ENCODE results near the gene LRRC8D. TPM values are rescaled to one million over a fixed set of nuclear protein-coding genes. Genes with fewer than 3 reads are reported as not detected.
"Not testable (repeated sequence)": the region's sequence is repeated elsewhere in the genome, so short reads cannot be mapped to it uniquely, and the experiment has no call there.

LRRC8D gene
- total RNA-seq, 1 experiment from 2014 or later: 15.0 TPM

DNA sequence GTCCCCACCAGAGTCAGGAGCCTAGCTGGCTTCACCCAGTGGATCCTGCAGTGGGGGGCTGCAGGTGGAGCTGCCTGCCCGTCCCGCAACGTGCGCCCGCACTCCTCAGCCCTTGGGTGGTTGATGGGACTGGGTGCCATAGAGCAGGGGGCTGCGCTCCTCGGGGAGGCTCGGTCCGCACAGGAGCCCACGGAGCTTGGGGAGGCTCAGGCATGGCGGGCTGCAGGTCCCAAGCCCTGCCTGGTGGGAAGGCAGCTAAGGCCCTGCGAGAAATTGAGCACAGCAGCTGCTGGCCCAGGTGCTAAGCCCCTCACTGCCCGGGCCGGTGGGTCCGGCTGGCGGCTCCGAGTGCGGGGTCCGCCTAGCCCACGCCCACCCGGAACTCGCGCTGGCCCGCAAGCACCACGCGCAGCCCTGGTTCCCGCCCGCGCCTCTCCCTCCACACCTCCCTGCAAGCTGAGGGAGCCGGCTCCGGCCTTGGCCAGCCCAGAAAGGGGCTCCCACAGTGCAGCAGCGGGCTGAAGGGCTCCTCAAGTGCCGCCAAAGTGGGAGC, 163.8 kb downstream of the LRRC8D start:
- POLR2A ChIA-PET; DNase-seq (ENCODE audit: low read depth, low spot score); BruUV-seq (replicated peaks); H4K20me1 ChIP-seq (ENCODE audit: insufficient read depth); H3K27ac ChIP-seq (ENCODE audit: low read depth, low read length); ATAC-seq; H2AFZ ChIP-seq (ENCODE audit: low read depth, low read length, poor library complexity, severe bottlenecking); H3K9ac ChIP-seq (ENCODE audit: low read length); H3K9me3 ChIP-seq (ENCODE audit: control insufficient read depth in 1 of 2, insufficient read depth in 1 of 2, low read depth in 1 of 2, low read length in 2 of 2); H3K36me3 ChIP-seq (ENCODE audit: control insufficient read depth in 1 of 2, insufficient read depth in 2 of 2, low read length in 2 of 2); H3K4me3 ChIP-seq (replicated peaks in 1 of 2; ENCODE audit: low read depth in 1 of 2, low read length in 2 of 2); RAD21 ChIA-PET (ENCODE audit: low non-redundant PET in 1 of 2, low total read pairs in 2 of 2, uncharacterized antibody in 2 of 2, unreplicated experiment in 2 of 2); H3K4me2 ChIP-seq (ENCODE audit: low read length); H3K9me2 ChIP-seq (ENCODE audit: insufficient read depth); H3K27me3 ChIP-seq (ENCODE audit: insufficient read depth, low read length); H3K79me2 ChIP-seq (ENCODE audit: insufficient read depth, low read length); H3K4me1 ChIP-seq (ENCODE audit: control insufficient read depth in 1 of 2, insufficient read depth in 2 of 2, low read length in 2 of 2): not testable (repeated sequence)
- CTCF ChIA-PET: interaction anchor here (1.5 kb wide), 1 partner anchor 180 kb away, joined by 5 read pairs; no protein-coding TSS in a partner anchor
- intact Hi-C loops (cut with micrococcal nuclease): loop anchor here (5.0 kb wide), 1 partner anchor 502 kb away; no protein-coding TSS in a partner anchor

DNA sequence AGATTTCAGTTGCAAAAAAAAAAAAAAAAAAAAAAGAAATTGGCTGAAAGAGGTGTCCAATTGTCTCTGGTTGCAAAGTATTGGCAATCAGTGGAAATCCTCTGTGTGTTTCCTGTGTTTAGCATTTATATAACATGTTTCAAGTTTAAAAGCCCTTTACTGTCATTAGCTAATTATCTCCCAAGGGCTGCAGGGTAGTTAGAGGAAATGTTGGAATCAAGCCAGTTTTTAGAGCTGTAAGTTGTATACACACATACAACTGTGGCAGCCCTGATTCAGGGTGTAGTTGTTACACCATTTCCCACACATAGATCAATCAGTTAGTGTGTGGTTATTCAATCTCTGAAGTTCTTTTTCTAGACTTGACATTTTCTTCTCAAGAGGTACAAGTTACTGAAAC, 165.2 kb downstream of the LRRC8D start:
- ChIA-PET CTCF (interaction anchor here (0.7 to 2.0 kb wide), 3 partner anchors 14 to 205 kb away, joined by 4 to 9 read pairs (median 5); no protein-coding TSS in a partner anchor), RAD21 (ENCODE audit: low non-redundant PET in 1 of 2, low total read pairs in 2 of 2, uncharacterized antibody in 2 of 2, unreplicated experiment in 2 of 2) (interaction anchor here in 1 of 2 experiments (0.7 kb wide), 1 partner anchor 1589 kb away, joined by 6 read pairs; no protein-coding TSS in a partner anchor), POLR2A (no interaction called here)
- no peak overlapping the region for H3K4me2 ChIP-seq (ENCODE audit: low read length)
- no peaks in the 10 kb centered on the region for H3K9me3 ChIP-seq (ENCODE audit: control insufficient read depth in 1 of 2, insufficient read depth in 1 of 2, low read depth in 1 of 2, low read length in 2 of 2)
- no peak for DNase-seq (ENCODE audit: low read depth, low spot score)
- no peak overlapping the region for H3K4me3 ChIP-seq (replicated peaks in 1 of 2; ENCODE audit: low read depth in 1 of 2, low read length in 2 of 2)
- BruUV-seq (replicated peaks): no TSS peak
- no peaks in the 10 kb centered on the region for H4K20me1 ChIP-seq (ENCODE audit: insufficient read depth)
- H3K79me2 ChIP-seq (ENCODE audit: insufficient read depth, low read length): no peaks in the 10 kb centered on the region
- ATAC-seq: no peak
- no peak overlapping the region for H3K27ac ChIP-seq (ENCODE audit: low read depth, low read length)
- H3K9me2 ChIP-seq (ENCODE audit: insufficient read depth): no peaks in the 10 kb centered on the region
- no peak overlapping the region for H3K9ac ChIP-seq (ENCODE audit: low read length)
- H2AFZ ChIP-seq (ENCODE audit: low read depth, low read length, poor library complexity, severe bottlenecking): no peak overlapping the region
- intact Hi-C loops (cut with micrococcal nuclease): loop anchor here (2.0 to 5.0 kb wide), 2 partner anchors 143 to 504 kb away; no protein-coding TSS in a partner anchor
- H3K27me3 ChIP-seq (ENCODE audit: insufficient read depth, low read length): no peaks in the 10 kb centered on the region
- no peaks in the 10 kb centered on the region for H3K36me3 ChIP-seq (ENCODE audit: control insufficient read depth in 1 of 2, insufficient read depth in 2 of 2, low read length in 2 of 2)
- peaks cover 0 to 11% of the 10 kb centered on the region in 2 experiments; a peak in 2 of 4 replicates for H3K4me1 ChIP-seq (ENCODE audit: control insufficient read depth in 1 of 2, insufficient read depth in 2 of 2, low read length in 2 of 2)
- no peak for TF ChIP-seq TCF7L2 (IDR thresholded peaks at IDR 0.05; ENCODE audit: borderline replicate concordance, extremely low read depth, insufficient read depth, insufficient read length)
- TF ChIP-seq YY1 (IDR thresholded peaks at IDR 0.05; ENCODE audit: extremely low read depth, insufficient replicate concordance, low read depth, low read length): no peak
- no peak for TF ChIP-seq POLR2AphosphoS5 (IDR thresholded peaks at IDR 0.05; ENCODE audit: low read depth, low read length)
- TF ChIP-seq, protein P1, sequence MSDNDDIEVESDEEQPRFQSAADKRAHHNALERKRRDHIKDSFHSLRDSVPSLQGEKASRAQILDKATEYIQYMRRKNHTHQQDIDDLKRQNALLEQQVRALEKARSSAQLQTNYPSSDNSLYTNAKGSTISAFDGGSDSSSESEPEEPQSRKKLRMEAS (IDR thresholded peaks at IDR 0.05): no peak
- TF ChIP-seq, protein P2, sequence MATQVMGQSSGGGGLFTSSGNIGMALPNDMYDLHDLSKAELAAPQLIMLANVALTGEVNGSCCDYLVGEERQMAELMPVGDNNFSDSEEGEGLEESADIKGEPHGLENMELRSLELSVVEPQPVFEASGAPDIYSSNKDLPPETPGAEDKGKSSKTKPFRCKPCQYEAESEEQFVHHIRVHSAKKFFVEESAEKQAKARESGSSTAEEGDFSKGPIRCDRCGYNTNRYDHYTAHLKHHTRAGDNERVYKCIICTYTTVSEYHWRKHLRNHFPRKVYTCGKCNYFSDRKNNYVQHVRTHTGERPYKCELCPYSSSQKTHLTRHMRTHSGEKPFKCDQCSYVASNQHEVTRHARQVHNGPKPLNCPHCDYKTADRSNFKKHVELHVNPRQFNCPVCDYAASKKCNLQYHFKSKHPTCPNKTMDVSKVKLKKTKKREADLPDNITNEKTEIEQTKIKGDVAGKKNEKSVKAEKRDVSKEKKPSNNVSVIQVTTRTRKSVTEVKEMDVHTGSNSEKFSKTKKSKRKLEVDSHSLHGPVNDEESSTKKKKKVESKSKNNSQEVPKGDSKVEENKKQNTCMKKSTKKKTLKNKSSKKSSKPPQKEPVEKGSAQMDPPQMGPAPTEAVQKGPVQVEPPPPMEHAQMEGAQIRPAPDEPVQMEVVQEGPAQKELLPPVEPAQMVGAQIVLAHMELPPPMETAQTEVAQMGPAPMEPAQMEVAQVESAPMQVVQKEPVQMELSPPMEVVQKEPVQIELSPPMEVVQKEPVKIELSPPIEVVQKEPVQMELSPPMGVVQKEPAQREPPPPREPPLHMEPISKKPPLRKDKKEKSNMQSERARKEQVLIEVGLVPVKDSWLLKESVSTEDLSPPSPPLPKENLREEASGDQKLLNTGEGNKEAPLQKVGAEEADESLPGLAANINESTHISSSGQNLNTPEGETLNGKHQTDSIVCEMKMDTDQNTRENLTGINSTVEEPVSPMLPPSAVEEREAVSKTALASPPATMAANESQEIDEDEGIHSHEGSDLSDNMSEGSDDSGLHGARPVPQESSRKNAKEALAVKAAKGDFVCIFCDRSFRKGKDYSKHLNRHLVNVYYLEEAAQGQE (IDR thresholded peaks at IDR 0.05; ENCODE audit: low read depth): no peak
- TF ChIP-seq ZFX (IDR thresholded peaks at IDR 0.05): no peak
- TF ChIP-seq, protein P3, sequence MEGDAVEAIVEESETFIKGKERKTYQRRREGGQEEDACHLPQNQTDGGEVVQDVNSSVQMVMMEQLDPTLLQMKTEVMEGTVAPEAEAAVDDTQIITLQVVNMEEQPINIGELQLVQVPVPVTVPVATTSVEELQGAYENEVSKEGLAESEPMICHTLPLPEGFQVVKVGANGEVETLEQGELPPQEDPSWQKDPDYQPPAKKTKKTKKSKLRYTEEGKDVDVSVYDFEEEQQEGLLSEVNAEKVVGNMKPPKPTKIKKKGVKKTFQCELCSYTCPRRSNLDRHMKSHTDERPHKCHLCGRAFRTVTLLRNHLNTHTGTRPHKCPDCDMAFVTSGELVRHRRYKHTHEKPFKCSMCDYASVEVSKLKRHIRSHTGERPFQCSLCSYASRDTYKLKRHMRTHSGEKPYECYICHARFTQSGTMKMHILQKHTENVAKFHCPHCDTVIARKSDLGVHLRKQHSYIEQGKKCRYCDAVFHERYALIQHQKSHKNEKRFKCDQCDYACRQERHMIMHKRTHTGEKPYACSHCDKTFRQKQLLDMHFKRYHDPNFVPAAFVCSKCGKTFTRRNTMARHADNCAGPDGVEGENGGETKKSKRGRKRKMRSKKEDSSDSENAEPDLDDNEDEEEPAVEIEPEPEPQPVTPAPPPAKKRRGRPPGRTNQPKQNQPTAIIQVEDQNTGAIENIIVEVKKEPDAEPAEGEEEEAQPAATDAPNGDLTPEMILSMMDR (IDR thresholded peaks at IDR 0.05 in 2 of 3, conservative IDR thresholded peaks at IDR 0.05 in 1 of 3; ENCODE audit: borderline replicate concordance in 1 of 3, insufficient read depth in 1 of 3, low read depth in 2 of 3, low read length in 2 of 3): no peak

Data from HCT116 (cell line).